Karpas-422 (cell line): Measurements from ENCODE around the gene RGS3. TPM values are rescaled to one million over a fixed set of nuclear protein-coding genes. Genes with fewer than 3 reads are reported as not detected.

Experiments
- DNase-seq: peaks from one replicate; pipeline ENCODE4 v3.0.0-alpha.2; 2015
- H2AFZ ChIP-seq: fragments of 200-600 bp; sonication (generic); 2 replicates; pipeline ENCODE4 v1.6.1; 2014; ENCODE audit warnings: antibody characterized with exemption, low read length, mixed read lengths
- H3K27ac ChIP-seq: fragments of 200-600 bp; sonication (generic); 2 replicates; pipeline ENCODE4 v1.5.1; 2014; ENCODE audit warnings: mild to moderate bottlenecking, low read length, moderate library complexity
- H3K27me3 ChIP-seq: fragments of 200-600 bp; sonication (generic); 2 replicates; pipeline ENCODE4 v1.6.1; 2014; ENCODE audit warnings: low read length, mixed read lengths
- H3K36me3 ChIP-seq: fragments of 200-600 bp; sonication (generic); 2 replicates; pipeline ENCODE4 v1.6.1; 2014; ENCODE audit warnings: low read length, mixed read lengths; ENCODE audit not compliant: insufficient read depth
- H3K4me1 ChIP-seq: fragments of 200-600 bp; sonication (generic); 2 replicates; pipeline ENCODE4 v1.6.1; 2014; ENCODE audit warnings: mild to moderate bottlenecking, low read length, mixed read lengths
- H3K4me2 ChIP-seq: fragments of 200-600 bp; sonication (generic); 2 replicates; pipeline ENCODE4 v1.6.1; 2014; ENCODE audit warnings: low read length, low read depth, mild to moderate bottlenecking; ENCODE audit not compliant: poor library complexity, severe bottlenecking
- H3K4me3 ChIP-seq: fragments of 200-600 bp; sonication (generic); 2 replicates; pipeline ENCODE4 v1.5.1; 2014; ENCODE audit warnings: mild to moderate bottlenecking, antibody characterized with exemption, low read length, mixed read lengths
- H3K79me2 ChIP-seq: fragments of 200-600 bp; sonication (generic); 2 replicates; pipeline ENCODE4 v1.6.1; 2014; ENCODE audit warnings: mild to moderate bottlenecking, low read length, mixed read lengths
- H3K9ac ChIP-seq: fragments of 200-600 bp; sonication (generic); 2 replicates; pipeline ENCODE4 v1.6.0; 2014; ENCODE audit warnings: low read length
- H3K9me2 ChIP-seq: fragments of 200-600 bp; sonication (generic), shearing (Covaris generic); replicated peaks from 2 replicates; pipeline ENCODE4 v1.6.0; 2014; ENCODE audit warnings: mild to moderate bottlenecking, low read length, moderate library complexity; ENCODE audit not compliant: insufficient read depth
- H3K9me3 ChIP-seq: fragments of 300-700, 200-600 bp; sonication (generic); 2 replicates; pipeline ENCODE4 v1.6.1; 2014; ENCODE audit warnings: low read length, mixed read lengths
- H4K20me1 ChIP-seq: fragments of 200-600 bp; sonication (generic); 2 replicates; pipeline ENCODE4 v1.6.1; 2014; ENCODE audit warnings: mild to moderate bottlenecking, antibody characterized with exemption, low read length, low read depth; ENCODE audit not compliant: insufficient read depth
- total RNA-seq: library from RNA; depleted of rRNA; stranded (reverse); fragments of >200 nt; shearing (Covaris generic); gene quantifications from 2 replicates; pipeline ENCODE4 v1.2.3, GENCODE V29; 2014; ENCODE audit warnings: low replicate concordance

Gene RGS3
- total RNA-seq, 1 experiment from 2014 or later = 1.3 TPM

DNA sequence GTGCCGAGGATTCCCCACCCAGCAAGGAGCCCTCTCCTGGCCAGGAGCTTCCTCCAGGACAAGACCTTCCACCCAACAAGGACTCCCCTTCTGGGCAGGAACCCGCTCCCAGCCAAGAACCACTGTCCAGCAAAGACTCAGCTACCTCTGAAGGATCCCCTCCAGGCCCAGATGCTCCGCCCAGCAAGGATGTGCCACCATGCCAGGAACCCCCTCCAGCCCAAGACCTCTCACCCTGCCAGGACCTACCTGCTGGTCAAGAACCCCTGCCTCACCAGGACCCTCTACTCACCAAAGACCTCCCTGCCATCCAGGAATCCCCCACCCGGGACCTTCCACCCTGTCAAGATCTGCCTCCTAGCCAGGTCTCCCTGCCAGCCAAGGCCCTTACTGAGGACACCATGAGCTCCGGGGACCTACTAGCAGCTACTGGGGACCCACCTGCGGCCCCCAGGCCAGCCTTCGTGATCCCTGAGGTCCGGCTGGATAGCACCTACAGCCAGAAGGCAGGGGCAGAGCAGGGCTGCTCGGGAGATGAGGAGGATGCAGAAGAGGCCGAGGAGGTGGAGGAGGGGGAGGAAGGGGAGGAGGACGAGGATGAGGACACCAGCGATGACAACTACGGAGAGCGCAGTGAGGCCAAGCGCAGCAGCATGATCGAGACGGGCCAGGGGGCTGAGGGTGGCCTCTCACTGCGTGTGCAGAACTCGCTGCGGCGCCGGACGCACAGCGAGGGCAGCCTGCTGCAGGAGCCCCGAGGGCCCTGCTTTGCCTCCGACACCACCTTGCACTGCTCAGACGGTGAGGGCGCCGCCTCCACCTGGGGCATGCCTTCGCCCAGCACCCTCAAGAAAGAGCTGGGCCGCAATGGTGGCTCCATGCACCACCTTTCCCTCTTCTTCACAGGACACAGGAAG is 120.2 kb downstream of the RGS3 start:
- Histone ChIP-seq H3K79me2 (no peaks in the 10 kb centered on the region), H3K9me3 (no peaks in the 10 kb centered on the region), H4K20me1 (no peaks in the 10 kb centered on the region), H3K9ac (no peak overlapping the region), H3K27ac (no peak overlapping the region), H3K36me3 (no peaks in the 10 kb centered on the region), H3K9me2 (no peaks in the 10 kb centered on the region), H2AFZ (no peak overlapping the region), H3K4me3 (no peak overlapping the region), H3K4me1 (peaks cover 32% of the 10 kb centered on the region), H3K4me2 (no peak overlapping the region), H3K27me3 (no peaks in the 10 kb centered on the region)
- DNase-seq = no peak

DNA sequence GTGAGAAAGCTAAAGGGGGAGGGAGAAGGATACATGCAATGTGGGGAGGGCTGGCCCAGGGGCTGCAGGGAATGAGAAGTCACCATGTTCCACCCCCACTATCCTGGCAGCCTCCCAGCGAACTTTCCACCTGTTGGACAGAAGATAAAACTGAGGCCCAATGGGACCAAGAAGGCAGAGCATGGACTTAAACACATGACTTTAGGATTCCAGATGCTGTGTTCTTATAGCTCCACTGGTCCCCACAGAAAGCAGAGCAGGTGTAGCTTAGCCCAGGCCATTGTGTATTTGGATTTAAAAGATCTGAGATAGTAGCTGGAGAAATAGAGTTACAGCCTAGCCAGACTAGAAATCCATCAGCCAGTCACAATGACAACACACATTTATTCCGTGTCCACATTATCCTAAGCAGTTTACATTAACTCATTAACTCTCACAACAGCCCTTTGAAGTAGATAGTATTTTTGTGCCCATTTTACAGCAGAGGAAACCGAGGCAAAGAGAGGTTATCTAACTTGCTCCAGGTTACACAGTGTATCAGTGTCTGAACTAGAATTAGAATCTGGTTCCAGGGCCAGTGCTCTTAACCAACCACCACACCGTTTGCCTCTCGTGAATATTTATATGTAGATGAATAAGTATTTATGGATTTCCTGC is 121.0 kb downstream of the RGS3 start:
- Histone ChIP-seq H3K4me2 (no peak overlapping the region), H3K4me1 (peaks cover 24% of the 10 kb centered on the region), H3K9me3 (no peaks in the 10 kb centered on the region), H4K20me1 (no peaks in the 10 kb centered on the region), H3K36me3 (no peaks in the 10 kb centered on the region), H3K79me2 (no peaks in the 10 kb centered on the region), H2AFZ (no peak overlapping the region), H3K4me3 (no peak overlapping the region), H3K27ac (no peak overlapping the region), H3K9me2 (no peaks in the 10 kb centered on the region), H3K27me3 (no peaks in the 10 kb centered on the region), H3K9ac (no peak overlapping the region)
- DNase-seq = no peak

DNA sequence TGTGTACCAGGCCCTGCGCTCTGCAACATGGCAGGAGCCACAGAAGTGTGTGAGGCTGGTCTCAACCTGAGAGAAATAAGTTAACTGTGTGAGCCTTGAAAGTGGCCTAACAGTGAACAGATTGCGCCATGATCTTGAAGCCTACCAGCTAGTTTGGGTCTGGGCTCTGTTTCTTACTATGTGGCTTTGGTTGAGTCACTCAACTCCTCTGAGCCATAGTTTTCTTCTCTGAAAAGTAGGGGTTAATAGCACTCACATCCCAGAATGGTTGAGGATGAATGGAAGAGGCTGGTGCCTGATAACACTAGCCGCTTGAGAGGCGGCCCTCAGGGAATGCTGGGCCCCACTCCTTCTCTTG is 121.5 kb downstream of the RGS3 start:
- no peaks in the 10 kb centered on the region for H3K36me3 ChIP-seq
- no peaks in the 10 kb centered on the region for H4K20me1 ChIP-seq
- H3K79me2 ChIP-seq = no peaks in the 10 kb centered on the region
- no peaks in the 10 kb centered on the region for H3K9me3 ChIP-seq
- H3K9me2 ChIP-seq = no peaks in the 10 kb centered on the region
- no peaks in the 10 kb centered on the region for H3K27me3 ChIP-seq
- H3K27ac ChIP-seq = no peak overlapping the region
- H3K9ac ChIP-seq = no peak overlapping the region
- no peak overlapping the region for H3K4me3 ChIP-seq
- H3K4me2 ChIP-seq = no peak overlapping the region
- peaks cover 19% of the 10 kb centered on the region for H3K4me1 ChIP-seq
- no peak for DNase-seq
- no peak overlapping the region for H2AFZ ChIP-seq

DNA sequence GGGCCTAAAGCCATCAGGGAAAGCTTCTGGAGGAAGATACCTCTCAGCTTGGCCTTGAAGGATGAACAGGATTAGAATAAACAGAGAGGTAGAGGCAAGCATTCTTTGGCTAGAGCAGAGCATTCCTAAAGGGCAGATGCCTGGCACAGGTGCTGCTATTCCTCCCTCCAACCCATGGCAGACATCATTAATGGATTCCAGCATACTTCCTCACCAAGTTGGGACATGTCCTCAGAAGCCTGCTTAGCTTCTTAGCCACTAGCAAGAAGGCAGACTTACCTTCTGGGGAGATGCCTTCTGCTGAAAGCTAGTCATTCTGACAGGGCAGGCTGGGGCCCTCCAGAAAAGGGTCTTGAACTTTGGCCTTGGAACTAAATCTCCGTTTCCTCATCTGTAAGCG is 122.0 kb downstream of the RGS3 start:
- Histone ChIP-seq H3K9me3 (no peaks in the 10 kb centered on the region), H3K27ac (no peak overlapping the region), H3K4me3 (no peak overlapping the region), H3K4me2 (no peak overlapping the region), H3K9ac (no peak overlapping the region), H2AFZ (no peak overlapping the region), H3K9me2 (no peaks in the 10 kb centered on the region), H4K20me1 (no peaks in the 10 kb centered on the region), H3K4me1 (peaks cover 14% of the 10 kb centered on the region), H3K27me3 (no peaks in the 10 kb centered on the region), H3K36me3 (no peaks in the 10 kb centered on the region), H3K79me2 (no peaks in the 10 kb centered on the region)
- no peak for DNase-seq

DNA sequence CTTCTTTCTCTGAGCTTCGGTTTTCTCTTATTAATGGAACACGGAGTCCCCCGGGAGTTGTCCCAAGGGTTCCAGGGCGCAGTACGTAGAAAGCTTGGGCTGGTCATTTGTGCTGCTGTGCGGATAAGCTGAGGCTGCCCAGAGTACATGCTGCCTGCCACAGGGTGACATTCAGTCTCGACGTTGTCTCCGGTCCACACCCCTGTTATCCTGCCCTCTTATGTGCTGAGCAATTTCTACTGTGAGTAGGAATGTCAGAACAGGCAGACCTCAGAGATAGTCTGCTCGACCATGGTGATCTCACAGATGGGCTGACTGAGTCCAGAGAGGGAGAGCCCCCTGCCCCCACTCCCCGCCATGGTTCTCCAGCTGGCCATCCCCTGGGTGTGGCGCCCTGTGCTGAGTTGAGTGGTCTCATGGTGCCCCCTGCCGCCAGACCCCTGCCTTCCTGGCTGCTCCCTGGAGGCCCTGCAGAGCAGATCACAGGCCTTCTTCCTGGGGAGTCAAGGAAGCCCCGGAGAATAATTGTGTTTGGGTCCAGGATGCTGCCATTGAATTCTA is 124.0 kb downstream of the RGS3 start:
- Histone ChIP-seq H3K9me2 (no peaks in the 10 kb centered on the region), H4K20me1 (no peaks in the 10 kb centered on the region), H3K27ac (no peak overlapping the region), H3K27me3 (no peaks in the 10 kb centered on the region), H2AFZ (no peak overlapping the region), H3K36me3 (no peaks in the 10 kb centered on the region), H3K79me2 (no peaks in the 10 kb centered on the region), H3K4me3 (no peak overlapping the region), H3K4me1 (no peaks in the 10 kb centered on the region), H3K9ac (no peak overlapping the region), H3K9me3 (no peaks in the 10 kb centered on the region), H3K4me2 (no peak overlapping the region)
- peak; percentile 81 for DNase-seq

DNA sequence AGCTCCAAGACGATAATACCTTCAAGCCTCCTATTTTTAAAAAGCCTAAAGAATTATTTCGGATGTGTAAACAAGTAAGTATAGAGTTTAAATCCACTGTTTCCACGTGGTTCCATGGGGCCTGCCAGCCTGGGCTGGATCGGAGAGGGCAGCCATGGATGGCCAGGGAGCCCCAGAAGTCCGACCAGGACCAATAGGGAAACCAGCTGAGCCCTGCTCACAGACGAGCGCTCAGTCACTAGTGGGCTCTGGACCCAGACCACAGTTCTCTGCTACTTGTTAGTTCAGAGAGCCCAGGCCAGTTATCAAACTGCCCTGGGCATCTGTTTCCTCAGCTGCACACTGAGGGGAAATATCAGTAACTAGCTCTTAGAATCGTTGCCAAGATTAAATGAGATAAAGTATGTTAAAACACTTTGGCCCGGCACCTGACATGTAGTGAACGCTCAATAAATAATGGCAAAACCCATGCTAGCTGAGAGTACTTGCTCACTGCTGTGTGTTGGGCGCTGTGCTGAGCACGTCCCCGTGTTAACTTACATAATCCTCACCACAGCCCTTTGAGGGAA is 124.8 kb downstream of the RGS3 start:
- no peak overlapping the region for H3K9ac ChIP-seq

DNA sequence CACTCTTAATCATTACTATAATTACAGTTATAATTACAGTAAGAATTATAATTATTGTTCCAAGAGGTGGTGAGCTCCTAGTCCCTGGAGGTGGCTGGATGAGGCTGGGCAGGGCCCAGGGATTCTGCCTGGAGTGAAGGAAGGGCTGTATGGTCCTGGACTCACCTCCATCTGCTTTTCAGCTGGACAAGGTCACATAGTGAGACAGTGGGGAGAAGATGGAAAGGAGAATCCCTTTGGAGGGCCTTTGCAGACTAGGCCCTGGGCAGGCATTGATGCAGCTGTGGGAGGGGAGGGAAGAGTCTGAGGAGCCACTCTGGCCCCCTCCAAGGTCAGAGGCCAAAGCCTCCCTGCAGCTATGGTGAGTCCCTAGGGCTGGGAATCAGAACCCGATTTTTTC is 125.4 kb downstream of the RGS3 start:
- H3K9me3 ChIP-seq = no peaks in the 10 kb centered on the region
- H3K79me2 ChIP-seq = no peaks in the 10 kb centered on the region
- H3K4me2 ChIP-seq = no peak overlapping the region
- H3K27me3 ChIP-seq = no peaks in the 10 kb centered on the region
- no peaks in the 10 kb centered on the region for H4K20me1 ChIP-seq
- no peak for DNase-seq
- H3K36me3 ChIP-seq = no peaks in the 10 kb centered on the region
- no peak overlapping the region for H3K4me3 ChIP-seq
- no peak overlapping the region for H3K9ac ChIP-seq
- H3K27ac ChIP-seq = no peak overlapping the region
- peaks cover 6% of the 10 kb centered on the region for H3K4me1 ChIP-seq
- no peak overlapping the region for H2AFZ ChIP-seq
- no peaks in the 10 kb centered on the region for H3K9me2 ChIP-seq

More for the DNA sequence above, 124.8 kb downstream of the RGS3 start:
- Histone ChIP-seq H3K9me3 (no peaks in the 10 kb centered on the region), H3K36me3 (no peaks in the 10 kb centered on the region), H2AFZ (no peak overlapping the region), H3K27ac (no peak overlapping the region), H3K27me3 (no peaks in the 10 kb centered on the region), H3K4me3 (no peak overlapping the region), H3K4me2 (no peak overlapping the region), H3K79me2 (no peaks in the 10 kb centered on the region), H4K20me1 (no peaks in the 10 kb centered on the region), H3K9me2 (no peaks in the 10 kb centered on the region), H3K4me1 (peaks cover under 1% of the 10 kb centered on the region; the same call in 1 of the 2 replicates)
- no peak for DNase-seq

DNA sequence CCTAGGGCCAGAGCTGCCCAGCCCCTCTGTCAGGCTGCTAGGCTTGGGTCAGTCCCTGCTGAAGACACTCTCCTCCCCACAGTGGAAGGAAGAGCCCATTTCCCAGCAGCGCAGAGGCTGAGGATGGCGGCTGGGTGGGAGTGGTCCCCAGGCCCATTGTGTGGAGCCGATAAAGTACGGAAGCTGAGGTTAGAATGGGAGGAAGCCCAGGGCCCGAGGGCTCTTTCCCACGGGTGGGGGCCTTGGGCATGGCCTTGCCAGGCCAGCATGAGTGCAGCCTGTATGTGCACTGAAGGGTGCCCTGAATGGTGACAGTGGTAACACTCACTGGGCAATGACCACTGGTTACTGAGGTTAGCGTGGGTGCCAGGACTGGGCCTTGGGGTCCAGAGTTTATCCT is 125.9 kb downstream of the RGS3 start:
- Histone ChIP-seq H3K9me3 (no peaks in the 10 kb centered on the region), H3K27me3 (no peaks in the 10 kb centered on the region), H3K9me2 (no peaks in the 10 kb centered on the region), H3K9ac (no peak overlapping the region), H3K27ac (no peak overlapping the region), H3K4me1 (peaks cover 9% of the 10 kb centered on the region), H3K4me2 (no peak overlapping the region), H3K36me3 (no peaks in the 10 kb centered on the region), H3K79me2 (no peaks in the 10 kb centered on the region), H2AFZ (no peak overlapping the region), H3K4me3 (no peak overlapping the region), H4K20me1 (no peaks in the 10 kb centered on the region)
- DNase-seq = no peak
